ENCODE measurements around the gene COL6A2. TPM values are rescaled to one million over a fixed set of nuclear protein-coding genes. Genes with fewer than 3 reads are reported as not detected.

Gene COL6A2
- total RNA-seq, 1 experiment from 2014 or later = 15.0 TPM

DNA sequence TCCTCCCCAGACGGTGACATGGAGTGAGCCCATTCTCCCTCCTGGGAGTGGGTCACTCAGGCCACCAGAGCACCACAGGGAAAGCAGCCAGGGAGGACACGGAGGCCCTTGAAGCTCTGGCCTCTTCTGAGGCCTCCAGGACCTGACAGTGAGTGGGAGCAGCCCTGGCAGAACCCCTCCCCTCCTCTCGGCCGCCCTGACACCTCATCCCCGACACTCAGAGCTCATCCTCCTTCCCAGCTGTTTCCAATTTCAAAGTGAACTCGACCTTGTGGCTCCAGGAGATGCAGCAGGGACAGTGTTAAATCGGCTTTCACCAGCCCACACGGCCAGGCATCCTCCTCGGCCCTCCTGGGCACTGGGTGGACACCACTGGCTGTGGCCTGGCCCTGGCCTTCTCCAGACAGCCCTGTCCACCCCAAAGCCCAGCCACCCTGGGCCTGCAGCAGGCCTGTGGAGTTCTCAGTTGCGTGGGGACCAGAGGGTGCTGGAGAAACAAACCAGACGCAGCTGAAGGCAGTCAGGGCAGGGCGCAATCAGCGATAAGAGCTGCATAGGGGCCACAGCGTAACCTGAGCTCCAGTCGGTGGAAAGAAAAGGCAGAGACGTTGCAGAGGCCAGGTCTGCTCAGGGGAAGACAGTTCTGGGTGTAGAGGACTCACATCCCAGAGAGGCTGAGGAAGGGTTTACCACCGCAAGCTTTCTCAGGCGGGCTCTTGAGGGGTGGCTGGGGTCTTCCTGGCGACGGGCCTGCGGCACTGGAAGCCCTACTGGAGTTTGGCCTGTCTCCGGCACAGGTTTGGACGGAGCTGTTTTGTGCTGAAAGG is 30.4 kb downstream of the COL6A2 start:
- BruUV-seq (replicated peaks) = no TSS peak
- Histone ChIP-seq H3K4me3 (ENCODE audit: low read depth, low read length, poor library complexity, severe bottlenecking) (no peak overlapping the region), H3K9me3 (ENCODE audit: low read depth, low read length, poor library complexity, severe bottlenecking) (no peaks in the 10 kb centered on the region), H3K36me3 (ENCODE audit: insufficient read depth, low read length, poor library complexity, severe bottlenecking) (no peaks in the 10 kb centered on the region), H3K27ac (ENCODE audit: low read depth, low read length, poor library complexity, severe bottlenecking) (no peak overlapping the region), H3K27me3 (replicated peaks; ENCODE audit: insufficient read depth, low read depth, low read length, poor library complexity) (no peaks in the 10 kb centered on the region), H3K4me1 (ENCODE audit: insufficient read depth, low read length, poor library complexity, severe bottlenecking) (no peaks in the 10 kb centered on the region)
- TF ChIP-seq, protein P1, sequence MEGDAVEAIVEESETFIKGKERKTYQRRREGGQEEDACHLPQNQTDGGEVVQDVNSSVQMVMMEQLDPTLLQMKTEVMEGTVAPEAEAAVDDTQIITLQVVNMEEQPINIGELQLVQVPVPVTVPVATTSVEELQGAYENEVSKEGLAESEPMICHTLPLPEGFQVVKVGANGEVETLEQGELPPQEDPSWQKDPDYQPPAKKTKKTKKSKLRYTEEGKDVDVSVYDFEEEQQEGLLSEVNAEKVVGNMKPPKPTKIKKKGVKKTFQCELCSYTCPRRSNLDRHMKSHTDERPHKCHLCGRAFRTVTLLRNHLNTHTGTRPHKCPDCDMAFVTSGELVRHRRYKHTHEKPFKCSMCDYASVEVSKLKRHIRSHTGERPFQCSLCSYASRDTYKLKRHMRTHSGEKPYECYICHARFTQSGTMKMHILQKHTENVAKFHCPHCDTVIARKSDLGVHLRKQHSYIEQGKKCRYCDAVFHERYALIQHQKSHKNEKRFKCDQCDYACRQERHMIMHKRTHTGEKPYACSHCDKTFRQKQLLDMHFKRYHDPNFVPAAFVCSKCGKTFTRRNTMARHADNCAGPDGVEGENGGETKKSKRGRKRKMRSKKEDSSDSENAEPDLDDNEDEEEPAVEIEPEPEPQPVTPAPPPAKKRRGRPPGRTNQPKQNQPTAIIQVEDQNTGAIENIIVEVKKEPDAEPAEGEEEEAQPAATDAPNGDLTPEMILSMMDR (conservative IDR thresholded peaks at IDR 0.05; ENCODE audit: low read depth, low read length) = no peak
- TF ChIP-seq EZH2 (IDR thresholded peaks at IDR 0.05; ENCODE audit: borderline replicate concordance, low read depth, low read length, poor library complexity, severe bottlenecking) = no peak
- ChIA-PET POLR2A (ENCODE audit: low non-redundant PET) (no interaction called here), CTCF (no interaction called here)
- intact Hi-C loops (cut with micrococcal nuclease; ENCODE audit: unreplicated experiment) = no loop called here
- DNase-seq (ENCODE audit: low spot score) = no peak

DNA sequence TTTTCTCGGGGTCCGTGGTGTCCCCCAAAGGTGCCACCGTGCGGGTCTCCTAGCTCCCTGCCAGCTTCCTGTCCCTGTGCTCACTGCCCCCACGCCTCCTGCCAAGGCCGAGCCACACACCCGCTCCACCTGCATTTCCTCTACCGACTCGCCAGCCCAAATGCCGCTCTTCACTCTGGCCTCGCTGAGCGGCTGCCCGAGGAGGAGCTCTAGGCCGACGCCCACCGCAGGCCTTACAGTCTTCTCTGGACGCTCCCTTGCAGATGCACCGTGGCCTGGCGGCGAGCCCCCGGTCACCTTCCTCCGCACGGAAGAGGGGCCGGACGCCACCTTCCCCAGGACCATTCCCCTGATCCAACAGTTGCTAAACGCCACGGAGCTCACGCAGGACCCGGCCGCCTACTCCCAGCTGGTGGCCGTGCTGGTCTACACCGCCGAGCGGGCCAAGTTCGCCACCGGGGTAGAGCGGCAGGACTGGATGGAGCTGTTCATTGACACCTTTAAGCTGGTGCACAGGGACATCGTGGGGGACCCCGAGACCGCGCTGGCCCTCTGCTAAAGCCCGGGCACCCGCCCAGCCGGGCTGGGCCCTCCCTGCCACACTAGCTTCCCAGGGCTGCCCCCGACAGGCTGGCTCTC is 31.1 kb downstream of the COL6A2 start:
- BruUV-seq (replicated peaks) = no TSS peak
- Histone ChIP-seq H3K27ac (ENCODE audit: low read depth, low read length, poor library complexity, severe bottlenecking) (no peak overlapping the region), H3K27me3 (replicated peaks; ENCODE audit: insufficient read depth, low read depth, low read length, poor library complexity) (no peaks in the 10 kb centered on the region), H3K4me1 (ENCODE audit: insufficient read depth, low read length, poor library complexity, severe bottlenecking) (no peaks in the 10 kb centered on the region), H3K36me3 (ENCODE audit: insufficient read depth, low read length, poor library complexity, severe bottlenecking) (no peaks in the 10 kb centered on the region), H3K9me3 (ENCODE audit: low read depth, low read length, poor library complexity, severe bottlenecking) (no peaks in the 10 kb centered on the region), H3K4me3 (ENCODE audit: low read depth, low read length, poor library complexity, severe bottlenecking) (no peak overlapping the region)
- DNase-seq (ENCODE audit: low spot score) = no peak
- TF ChIP-seq EZH2 (IDR thresholded peaks at IDR 0.05; ENCODE audit: borderline replicate concordance, low read depth, low read length, poor library complexity, severe bottlenecking) = no peak
- intact Hi-C loops (cut with micrococcal nuclease; ENCODE audit: unreplicated experiment) = no loop called here
- CTCF ChIA-PET = no interaction called here
- POLR2A ChIA-PET (ENCODE audit: low non-redundant PET) = no interaction called here

DNA sequence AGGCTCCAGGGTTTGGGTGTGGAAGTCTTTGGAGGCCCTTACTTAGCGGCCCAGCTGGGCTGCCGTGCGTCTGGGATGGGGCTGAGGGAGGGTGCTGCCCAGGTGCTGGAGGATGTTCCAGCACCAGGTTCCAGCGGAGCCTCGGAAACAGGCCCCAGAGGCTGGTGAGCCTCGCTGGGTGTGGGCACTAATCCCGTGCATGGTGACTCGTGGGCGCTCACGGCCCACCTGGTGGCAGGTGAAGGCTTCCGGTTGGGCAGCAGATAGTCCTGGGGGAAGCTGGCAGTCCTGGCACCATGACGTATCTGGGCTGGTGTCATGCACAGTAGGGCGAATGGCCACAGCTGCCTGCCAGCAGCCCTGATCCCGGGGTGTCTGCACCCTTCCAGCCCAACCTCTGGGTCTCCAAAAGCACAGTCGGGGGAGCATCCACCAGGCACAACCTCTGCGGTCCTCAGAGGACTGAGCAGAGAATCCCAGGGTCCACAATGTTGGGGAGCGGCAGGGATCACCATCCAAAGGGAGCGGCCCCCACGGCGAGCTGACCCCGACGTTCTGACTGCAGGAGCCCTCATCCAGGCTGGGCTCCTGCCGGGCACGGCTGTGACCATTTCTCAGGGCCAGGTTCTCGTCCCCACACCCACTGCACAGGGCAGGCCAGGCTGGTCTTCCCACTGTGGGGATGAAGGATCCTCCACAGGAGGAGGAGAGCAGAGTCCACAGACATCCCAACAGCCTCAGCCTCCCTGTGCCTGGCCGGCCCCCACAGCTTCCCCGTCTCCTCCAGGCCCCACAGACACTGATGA is 32.1 kb downstream of the COL6A2 start:
- no peaks in the 10 kb centered on the region for H3K27me3 ChIP-seq (replicated peaks; ENCODE audit: insufficient read depth, low read depth, low read length, poor library complexity)
- no TSS peak for BruUV-seq (replicated peaks)
- no peaks in the 10 kb centered on the region for H3K4me1 ChIP-seq (ENCODE audit: insufficient read depth, low read length, poor library complexity, severe bottlenecking)
- ChIA-PET POLR2A (ENCODE audit: low non-redundant PET) (no interaction called here), CTCF (no interaction called here)
- intact Hi-C loops (cut with micrococcal nuclease; ENCODE audit: unreplicated experiment) = no loop called here
- no peak overlapping the region for H3K27ac ChIP-seq (ENCODE audit: low read depth, low read length, poor library complexity, severe bottlenecking)
- no peak for DNase-seq (ENCODE audit: low spot score)
- H3K4me3 ChIP-seq (ENCODE audit: low read depth, low read length, poor library complexity, severe bottlenecking) = no peak overlapping the region
- no peak for TF ChIP-seq EZH2 (IDR thresholded peaks at IDR 0.05; ENCODE audit: borderline replicate concordance, low read depth, low read length, poor library complexity, severe bottlenecking)
- TF ChIP-seq, protein P1 (conservative IDR thresholded peaks at IDR 0.05; ENCODE audit: low read depth, low read length) = no peak
- no peaks in the 10 kb centered on the region for H3K9me3 ChIP-seq (ENCODE audit: low read depth, low read length, poor library complexity, severe bottlenecking)
- no peaks in the 10 kb centered on the region for H3K36me3 ChIP-seq (ENCODE audit: insufficient read depth, low read length, poor library complexity, severe bottlenecking)
